Measurements from ENCODE around the gene PHKA2.

GRCh38 chrX:18949291-18949943, 34.5 kb downstream of the PHKA2 start:
- TF ChIP-seq CTCF (IDR thresholded peaks at IDR 0.05) (no peak), POLR2A (IDR thresholded peaks at IDR 0.05) (no peak)
